ENCODE results near the gene PTMS. TPM values are rescaled to one million over a fixed set of nuclear protein-coding genes. Genes with fewer than 3 reads are reported as not detected.

PTMS gene
- total and polyA plus RNA-seq, 2 donors (not counting 3 experiments of a cell fraction or from before 2014, with no cell fraction given) = 555 to 661 TPM

- H3K4me3 ChIP-seq (replicated peaks in 1 of 3; ENCODE audit: insufficient read depth in 1 of 3, low read depth in 1 of 3, low read length in 3 of 3) = no peak overlapping the region
Observed at GRCh38 chr12:6792522-6793201, 26.5 kb downstream of the PTMS start.

More at GRCh38 chr12:6792522-6793201, 26.5 kb downstream of the PTMS start:
- H3K9me1 ChIP-seq (replicated peaks; ENCODE audit: control insufficient read depth, extremely low read depth, insufficient read depth, low read length) = no peaks in the 10 kb centered on the region
- POLR2A ChIA-PET = no interaction called here
- intact Hi-C loops (cut with micrococcal nuclease) (no loop called here), dilution Hi-C loops (cut with MboI; ENCODE audit: extremely low pct_ligation_motif_present, low sequenced_read_pairs) (no loop called here)
- no peak overlapping the region for H3K27ac ChIP-seq (ENCODE audit: insufficient read depth, low read depth, low read length)
- H3K4me1 ChIP-seq (ENCODE audit: control insufficient read depth, extremely low read depth, insufficient read depth, low read length) = no peaks in the 10 kb centered on the region
- no peak overlapping the region for H2AFZ ChIP-seq (ENCODE audit: low read depth, low read length)
- CTCF ChIA-PET = interaction anchor here (0.8 to 2.5 kb wide), 6 partner anchors 11 to 173 kb away, joined by 3 to 13 read pairs (median 4); partner anchors contain the start of gene MLF2
- no peaks in the 10 kb centered on the region for H3K36me3 ChIP-seq (ENCODE audit: control insufficient read depth in 2 of 2, extremely low read depth in 1 of 2, insufficient read depth in 2 of 2, low read length in 2 of 2)
- H4K20me1 ChIP-seq (replicated peaks; ENCODE audit: control insufficient read depth, extremely low read depth, insufficient read depth, low read length) = no peaks in the 10 kb centered on the region
- H3K9ac ChIP-seq (replicated peaks; ENCODE audit: extremely low read depth, insufficient read depth, low read length) = no peak overlapping the region
- peaks cover 10 to 12% of the 10 kb centered on the region in 2 experiments for H3K27me3 ChIP-seq (ENCODE audit: control insufficient read depth in 2 of 2, insufficient read depth in 2 of 2, low read length in 2 of 2)
- FAIRE-seq (no peak), DNase-seq (ENCODE audit: low read depth, low spot score) (no peak)
- no peaks in the 10 kb centered on the region for H3K79me2 ChIP-seq (ENCODE audit: control insufficient read depth, insufficient read depth, low read length)
- BruUV-seq (replicated peaks) = no TSS peak
- no peak overlapping the region for H3K4me2 ChIP-seq (ENCODE audit: insufficient read depth, low read length)
- no peaks in the 10 kb centered on the region for H3K9me3 ChIP-seq (replicated peaks; ENCODE audit: control insufficient read depth, insufficient read depth, low read length)
- TF ChIP-seq GATA2 (IDR thresholded peaks at IDR 0.05; ENCODE audit: insufficient read depth, insufficient read length, low read depth, low read length) (no peak), POLR2AphosphoS5 (IDR thresholded peaks at IDR 0.05; ENCODE audit: insufficient read depth, low read depth, low read length) (no peak), MYC (IDR thresholded peaks at IDR 0.05; ENCODE audit: low read depth, low read length) (no peak), FOS (IDR thresholded peaks at IDR 0.05; ENCODE audit: borderline replicate concordance, insufficient read depth, low read length) (no peak), POLR2A (IDR thresholded peaks at IDR 0.05; ENCODE audit: low read depth, low read length) (no peak), CTCF (IDR thresholded peaks at IDR 0.05; ENCODE audit: extremely low read depth in 1 of 2, insufficient read depth in 1 of 2, low read depth in 1 of 2, low read length in 2 of 2) (no peak)
